ENCODE results near the gene MUC4.

Gene MUC4

DNA sequence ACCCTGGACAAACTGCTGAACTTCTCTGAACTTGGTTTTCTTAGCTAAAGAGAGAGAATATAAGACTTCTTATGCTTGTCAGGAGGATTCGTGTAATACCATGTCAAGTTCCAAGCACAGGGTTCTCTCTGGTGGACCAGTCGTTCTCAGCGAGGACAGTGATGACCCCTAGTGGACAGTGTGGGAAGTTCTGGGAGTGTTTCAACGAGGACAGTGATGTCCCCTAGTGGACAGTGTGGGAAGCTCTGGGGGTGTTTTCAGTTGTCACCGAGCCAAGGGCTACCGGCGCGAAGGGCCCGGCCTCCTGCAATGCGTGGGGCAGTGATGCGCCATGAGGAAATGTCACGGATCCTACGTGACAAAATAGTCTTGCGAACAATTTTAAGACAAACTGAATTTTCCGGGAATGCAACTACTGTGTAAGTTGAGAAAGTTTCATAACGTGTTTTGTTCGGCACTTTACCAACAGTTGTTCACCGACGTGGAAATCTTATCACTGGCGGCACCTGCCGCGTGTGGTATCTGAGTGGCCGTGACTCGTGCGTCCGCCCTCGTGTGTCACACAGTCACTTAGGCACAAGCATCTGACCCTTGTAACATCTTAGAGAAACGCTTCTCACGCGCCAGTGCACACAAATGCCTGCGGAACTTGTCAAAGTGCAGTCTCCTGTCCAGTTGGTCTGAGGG, 39.3 kb upstream of the MUC4 start:
- no peak overlapping the region for H3K9ac ChIP-seq (ENCODE audit: low read depth, low read length)
- H3K9me3 ChIP-seq (ENCODE audit: control insufficient read depth, insufficient read depth, low read length), result no peaks in the 10 kb centered on the region
- H3K4me3 ChIP-seq (ENCODE audit: low read depth, low read length), result no peak overlapping the region
- H3K4me1 ChIP-seq (ENCODE audit: control insufficient read depth, insufficient read depth, low read length), result no peaks in the 10 kb centered on the region
- H3K27me3 ChIP-seq (ENCODE audit: control insufficient read depth, insufficient read depth, low read length), result no peaks in the 10 kb centered on the region
- H3K36me3 ChIP-seq (ENCODE audit: control insufficient read depth, insufficient read depth, low read length), result no peaks in the 10 kb centered on the region

DNA sequence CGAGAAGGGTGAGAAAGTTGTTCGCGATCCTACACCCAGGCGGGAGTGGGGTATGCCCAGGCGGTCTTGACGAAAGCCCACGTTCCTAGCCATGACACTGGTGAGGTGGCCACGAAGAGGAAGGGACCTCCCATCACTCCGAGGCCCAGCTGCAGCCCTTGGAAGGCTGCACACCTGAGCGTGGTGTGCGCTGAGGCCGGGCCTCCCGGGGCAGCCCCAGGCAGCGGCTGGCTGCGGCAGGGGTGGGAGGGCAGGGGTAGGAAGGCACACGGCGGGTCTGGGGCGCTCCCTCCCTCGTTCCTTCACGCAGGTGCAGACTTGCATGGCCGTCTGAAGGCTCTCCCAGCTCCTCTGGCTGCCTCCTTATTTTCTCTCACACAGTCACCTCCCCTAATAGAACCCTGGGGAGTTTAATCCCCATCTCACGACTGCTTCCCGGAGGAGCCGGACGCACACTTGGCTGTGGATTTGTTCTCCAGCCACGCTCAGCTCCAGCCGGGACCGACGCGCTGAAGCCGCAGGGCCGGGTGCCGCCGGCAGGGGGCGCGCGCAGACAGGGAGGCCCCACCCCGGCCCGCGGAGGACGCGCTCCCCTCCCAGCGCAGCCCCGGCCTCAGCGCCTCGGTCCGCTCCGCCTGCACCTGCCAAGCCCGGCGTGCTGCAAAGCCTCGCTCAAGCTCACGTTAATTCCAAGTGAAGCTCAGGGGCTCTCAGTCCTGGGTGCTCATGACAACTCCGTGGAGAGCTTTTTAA, 37.8 kb upstream of the MUC4 start:
- no peaks in the 10 kb centered on the region for H3K4me1 ChIP-seq (ENCODE audit: control insufficient read depth, insufficient read depth, low read length)
- no peaks in the 10 kb centered on the region for H3K9me3 ChIP-seq (ENCODE audit: control insufficient read depth, insufficient read depth, low read length)
- H3K9ac ChIP-seq (ENCODE audit: low read depth, low read length), result no peak overlapping the region
- no peaks in the 10 kb centered on the region for H3K27me3 ChIP-seq (ENCODE audit: control insufficient read depth, insufficient read depth, low read length)
- H3K4me3 ChIP-seq (ENCODE audit: low read depth, low read length), result no peak overlapping the region
- H3K36me3 ChIP-seq (ENCODE audit: control insufficient read depth, insufficient read depth, low read length), result no peaks in the 10 kb centered on the region

DNA sequence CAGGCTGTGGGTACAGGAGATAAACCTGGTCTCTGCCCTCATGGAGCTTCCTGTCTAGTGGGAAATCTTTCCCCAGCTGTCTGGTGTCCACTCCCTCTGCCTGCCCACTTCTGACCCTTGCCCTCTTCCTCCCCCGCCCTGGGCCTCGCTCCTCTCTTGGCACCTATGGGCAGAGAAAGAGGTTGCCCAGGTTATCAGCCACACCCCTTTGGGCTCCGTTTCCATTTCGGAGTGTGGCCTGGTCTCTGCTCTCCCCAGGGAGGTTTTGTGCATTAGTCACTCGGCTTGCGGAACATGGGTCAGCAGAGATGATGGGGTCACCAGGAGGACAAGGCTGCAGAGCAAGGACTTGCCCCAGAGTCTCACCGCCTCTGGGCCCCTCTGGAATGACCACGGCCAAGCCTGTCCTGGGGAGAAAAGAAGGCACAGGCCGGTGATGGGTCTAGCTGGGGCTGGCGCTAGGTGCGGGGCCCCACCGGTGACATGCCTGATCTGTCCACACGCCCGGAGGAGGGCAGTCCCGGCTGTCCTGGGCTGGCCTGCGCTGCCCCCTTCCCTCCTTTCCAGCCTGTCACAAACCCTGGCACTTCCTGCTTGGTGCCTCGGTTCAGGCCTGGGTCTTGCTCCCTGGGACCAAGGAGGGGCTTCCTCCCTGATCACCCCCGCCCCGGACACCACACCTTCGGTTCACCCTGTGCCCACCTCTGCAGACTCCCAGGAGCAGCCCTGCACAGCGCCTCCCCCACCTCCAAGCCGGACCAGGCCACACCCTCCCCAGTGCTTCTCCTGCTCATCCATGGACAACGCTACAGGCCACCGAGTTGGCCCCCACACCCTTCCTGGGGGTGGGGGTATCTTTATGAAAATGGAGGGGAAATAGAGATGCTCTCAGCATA, 35.6 kb upstream of the MUC4 start:
- H3K4me1 ChIP-seq (ENCODE audit: control insufficient read depth, insufficient read depth, low read length), result no peaks in the 10 kb centered on the region
- no peak overlapping the region for H3K4me3 ChIP-seq (ENCODE audit: low read depth, low read length)
- H3K36me3 ChIP-seq (ENCODE audit: control insufficient read depth, insufficient read depth, low read length), result no peaks in the 10 kb centered on the region
- no peaks in the 10 kb centered on the region for H3K27me3 ChIP-seq (ENCODE audit: control insufficient read depth, insufficient read depth, low read length)
- H3K9ac ChIP-seq (ENCODE audit: low read depth, low read length), result no peak overlapping the region
- H3K9me3 ChIP-seq (ENCODE audit: control insufficient read depth, insufficient read depth, low read length), result no peaks in the 10 kb centered on the region

DNA sequence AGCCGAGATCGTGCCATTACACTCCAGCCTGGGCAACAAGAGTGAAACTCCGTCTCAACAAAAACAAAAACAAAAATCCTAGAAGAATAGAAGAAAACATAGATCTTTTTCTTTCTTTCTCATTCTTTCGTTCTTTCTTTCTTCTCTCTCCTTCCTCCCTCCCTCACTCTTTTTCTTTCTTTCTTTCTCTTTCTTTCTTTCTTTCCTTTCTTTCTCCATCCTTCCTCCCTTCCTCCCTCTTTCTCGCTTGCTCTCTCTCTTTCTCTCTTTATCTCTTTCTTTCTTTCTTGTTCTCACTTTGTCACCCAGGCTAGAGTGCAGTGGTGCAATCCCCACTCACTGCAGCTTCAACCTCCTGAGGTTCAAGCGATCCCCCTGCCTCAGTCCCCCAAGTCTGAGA, 33.8 kb upstream of the MUC4 start:
- Histone ChIP-seq H3K4me1 (ENCODE audit: control insufficient read depth, insufficient read depth, low read length) (no peaks in the 10 kb centered on the region), H3K4me3 (ENCODE audit: low read depth, low read length) (no peak overlapping the region), H3K9ac (ENCODE audit: low read depth, low read length) (no peak overlapping the region), H3K36me3 (ENCODE audit: control insufficient read depth, insufficient read depth, low read length) (no peaks in the 10 kb centered on the region), H3K27me3 (ENCODE audit: control insufficient read depth, insufficient read depth, low read length) (no peaks in the 10 kb centered on the region), H3K9me3 (ENCODE audit: control insufficient read depth, insufficient read depth, low read length) (no peaks in the 10 kb centered on the region)

DNA sequence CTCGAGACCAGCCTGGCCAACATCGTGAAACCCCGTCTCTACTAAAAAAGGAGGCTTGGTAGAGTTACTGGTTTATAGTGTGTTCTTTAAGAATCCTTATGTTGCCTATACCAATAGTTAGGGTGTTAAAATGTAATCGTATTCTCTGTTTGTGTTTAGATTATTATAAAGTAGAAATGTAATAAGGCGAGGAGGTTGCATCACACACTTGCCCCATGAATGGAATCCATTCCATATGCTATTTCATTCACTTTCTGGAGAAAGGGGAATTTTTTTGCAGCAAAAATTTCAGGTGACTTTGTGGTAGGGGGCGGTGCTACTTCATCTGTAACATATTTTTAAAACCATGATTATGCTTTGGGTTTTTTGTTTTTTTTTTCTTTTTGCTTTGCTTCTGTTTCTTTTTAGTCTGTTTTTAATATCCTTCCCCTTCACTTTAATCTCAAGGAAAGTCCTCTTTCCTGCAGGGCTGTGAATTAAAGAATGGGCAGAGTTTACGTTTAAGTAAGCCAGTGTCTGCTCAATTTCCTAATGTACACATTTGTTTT, 33.0 kb upstream of the MUC4 start:
- Histone ChIP-seq H3K36me3 (ENCODE audit: control insufficient read depth, insufficient read depth, low read length) (no peaks in the 10 kb centered on the region), H3K9ac (ENCODE audit: low read depth, low read length) (no peak overlapping the region), H3K27me3 (ENCODE audit: control insufficient read depth, insufficient read depth, low read length) (no peaks in the 10 kb centered on the region), H3K4me1 (ENCODE audit: control insufficient read depth, insufficient read depth, low read length) (peaks cover 2% of the 10 kb centered on the region), H3K4me3 (ENCODE audit: low read depth, low read length) (no peak overlapping the region), H3K9me3 (ENCODE audit: control insufficient read depth, insufficient read depth, low read length) (no peaks in the 10 kb centered on the region)

DNA sequence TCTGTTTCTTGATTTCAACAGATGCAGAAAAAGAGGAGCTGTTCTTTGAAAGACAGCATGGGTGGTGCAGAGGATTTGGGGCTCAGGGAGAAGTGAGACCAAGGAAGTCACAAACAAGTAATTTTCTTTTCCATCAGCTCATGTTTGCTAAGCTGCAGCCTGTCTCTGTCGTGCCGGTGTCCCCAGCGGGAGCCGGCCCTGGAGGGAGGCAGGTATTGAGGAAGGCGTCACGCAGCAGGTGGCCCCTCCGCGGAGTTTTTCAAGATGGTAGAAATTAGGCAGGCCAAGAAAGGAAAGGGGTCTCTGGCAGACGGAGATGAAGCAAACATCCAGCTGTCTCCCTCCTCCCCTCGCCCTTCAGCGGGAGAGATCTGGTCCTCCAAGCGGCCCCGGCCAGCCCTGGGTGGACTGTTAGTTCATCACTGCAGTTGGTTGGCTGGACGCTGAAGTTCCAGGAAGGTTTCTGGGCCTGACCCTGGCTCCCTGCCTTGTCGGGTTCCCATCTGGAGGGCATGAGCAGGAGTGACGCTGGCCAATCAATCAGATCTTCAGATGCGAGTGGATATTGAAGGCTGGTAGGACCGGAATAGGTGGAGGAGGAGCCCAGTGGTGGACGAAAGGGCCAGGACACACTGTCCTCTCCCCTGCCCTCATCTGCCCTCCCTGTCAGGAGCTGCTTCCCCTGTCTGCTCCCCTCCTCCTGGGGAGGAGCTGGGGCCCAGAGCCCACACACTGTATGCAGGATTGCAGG, 27.7 kb upstream of the MUC4 start:
- no peak overlapping the region for H3K9ac ChIP-seq (ENCODE audit: low read depth, low read length)

DNA sequence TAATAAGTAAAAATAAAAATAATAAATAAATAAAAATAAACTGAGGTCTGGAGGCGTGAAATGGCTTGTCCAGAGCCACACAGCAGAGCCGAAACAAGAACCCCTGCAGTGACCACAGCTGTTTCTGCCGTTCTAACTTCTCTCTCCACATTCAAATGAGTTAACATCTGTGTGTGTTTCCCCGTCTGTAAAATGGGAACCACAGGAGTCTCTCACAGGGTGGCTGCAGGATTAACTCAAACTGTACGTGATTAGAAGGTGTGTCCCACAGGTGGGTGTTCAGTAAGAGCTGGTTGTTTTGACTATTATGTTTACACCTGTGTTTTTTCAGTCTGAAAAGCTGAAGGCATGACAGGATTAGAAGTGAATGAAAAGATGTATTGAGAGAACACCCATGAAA, 27.0 kb upstream of the MUC4 start:
- Histone ChIP-seq H3K36me3 (ENCODE audit: control insufficient read depth, insufficient read depth, low read length) (no peaks in the 10 kb centered on the region), H3K4me1 (ENCODE audit: control insufficient read depth, insufficient read depth, low read length) (peaks cover 7% of the 10 kb centered on the region), H3K27me3 (ENCODE audit: control insufficient read depth, insufficient read depth, low read length) (no peaks in the 10 kb centered on the region), H3K9me3 (ENCODE audit: control insufficient read depth, insufficient read depth, low read length) (no peaks in the 10 kb centered on the region), H3K4me3 (ENCODE audit: low read depth, low read length) (no peak overlapping the region), H3K9ac (ENCODE audit: low read depth, low read length) (no peak overlapping the region)

More for the DNA sequence above, 27.7 kb upstream of the MUC4 start:
- H3K27me3 ChIP-seq (ENCODE audit: control insufficient read depth, insufficient read depth, low read length), result no peaks in the 10 kb centered on the region
- no peak overlapping the region for H3K4me3 ChIP-seq (ENCODE audit: low read depth, low read length)
- H3K9me3 ChIP-seq (ENCODE audit: control insufficient read depth, insufficient read depth, low read length), result no peaks in the 10 kb centered on the region
- peaks cover 7% of the 10 kb centered on the region for H3K4me1 ChIP-seq (ENCODE audit: control insufficient read depth, insufficient read depth, low read length)
- H3K36me3 ChIP-seq (ENCODE audit: control insufficient read depth, insufficient read depth, low read length), result no peaks in the 10 kb centered on the region

DNA sequence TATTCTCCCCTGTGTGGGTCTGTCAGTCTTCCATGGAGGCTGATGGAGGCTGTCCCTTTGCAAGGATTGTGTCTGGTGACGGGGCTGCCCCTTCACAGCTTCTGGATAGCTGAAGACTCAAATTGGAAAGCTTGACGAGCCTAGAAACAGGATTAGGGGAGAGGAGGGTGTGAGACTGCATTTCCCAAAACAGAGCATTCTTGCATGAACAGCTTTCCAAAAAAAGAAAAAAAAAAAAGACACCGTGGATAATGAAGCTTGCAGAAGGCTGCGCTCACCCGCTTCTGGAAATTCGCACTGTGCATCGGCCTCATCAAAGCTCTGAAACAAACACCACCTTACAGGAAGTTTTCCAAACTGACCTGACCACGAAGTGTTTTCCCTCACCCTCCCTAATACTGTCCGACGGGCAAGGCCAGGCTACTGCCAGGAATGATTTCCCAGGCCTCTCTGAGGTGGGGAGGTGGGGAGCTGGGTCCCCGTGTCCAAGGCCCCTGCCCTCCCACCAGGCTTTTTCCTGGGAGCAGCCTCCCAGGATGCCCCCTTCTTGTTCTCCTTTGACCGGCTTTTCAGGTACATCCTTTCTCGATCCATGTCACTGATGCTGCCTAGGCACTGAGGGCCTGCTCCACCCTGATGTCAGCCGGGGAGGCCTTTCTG, 24.9 kb upstream of the MUC4 start:
- Histone ChIP-seq H3K9me3 (ENCODE audit: control insufficient read depth, insufficient read depth, low read length) (no peaks in the 10 kb centered on the region), H3K36me3 (ENCODE audit: control insufficient read depth, insufficient read depth, low read length) (no peaks in the 10 kb centered on the region), H3K27me3 (ENCODE audit: control insufficient read depth, insufficient read depth, low read length) (no peaks in the 10 kb centered on the region), H3K9ac (ENCODE audit: low read depth, low read length) (no peak overlapping the region), H3K4me1 (ENCODE audit: control insufficient read depth, insufficient read depth, low read length) (peaks cover 7% of the 10 kb centered on the region), H3K4me3 (ENCODE audit: low read depth, low read length) (no peak overlapping the region)

DNA sequence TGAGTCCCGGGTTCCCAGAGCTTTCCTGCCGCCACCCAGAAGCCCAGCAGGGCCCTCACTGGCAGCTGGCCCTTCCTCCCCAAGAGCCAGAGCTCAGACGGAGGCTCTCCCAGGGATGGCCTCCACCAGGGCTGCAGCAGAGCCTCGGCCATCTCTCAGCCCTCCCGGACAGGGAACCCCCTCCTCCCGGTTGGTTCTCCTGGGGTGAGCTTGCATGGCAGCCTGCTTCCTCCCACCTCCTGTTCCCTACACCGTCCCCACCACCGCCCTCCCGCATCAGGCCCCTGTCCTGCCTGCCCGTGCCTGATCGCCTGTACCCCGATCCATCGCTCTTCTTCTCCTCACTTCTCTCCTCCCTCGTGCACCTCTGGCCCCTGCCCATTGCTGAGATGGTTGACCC, 24.1 kb upstream of the MUC4 start:
- Histone ChIP-seq H3K4me1 (ENCODE audit: control insufficient read depth, insufficient read depth, low read length) (peaks cover 7% of the 10 kb centered on the region), H3K4me3 (ENCODE audit: low read depth, low read length) (no peak overlapping the region), H3K27me3 (ENCODE audit: control insufficient read depth, insufficient read depth, low read length) (no peaks in the 10 kb centered on the region), H3K36me3 (ENCODE audit: control insufficient read depth, insufficient read depth, low read length) (no peaks in the 10 kb centered on the region), H3K9ac (ENCODE audit: low read depth, low read length) (no peak overlapping the region), H3K9me3 (ENCODE audit: control insufficient read depth, insufficient read depth, low read length) (no peaks in the 10 kb centered on the region)

DNA sequence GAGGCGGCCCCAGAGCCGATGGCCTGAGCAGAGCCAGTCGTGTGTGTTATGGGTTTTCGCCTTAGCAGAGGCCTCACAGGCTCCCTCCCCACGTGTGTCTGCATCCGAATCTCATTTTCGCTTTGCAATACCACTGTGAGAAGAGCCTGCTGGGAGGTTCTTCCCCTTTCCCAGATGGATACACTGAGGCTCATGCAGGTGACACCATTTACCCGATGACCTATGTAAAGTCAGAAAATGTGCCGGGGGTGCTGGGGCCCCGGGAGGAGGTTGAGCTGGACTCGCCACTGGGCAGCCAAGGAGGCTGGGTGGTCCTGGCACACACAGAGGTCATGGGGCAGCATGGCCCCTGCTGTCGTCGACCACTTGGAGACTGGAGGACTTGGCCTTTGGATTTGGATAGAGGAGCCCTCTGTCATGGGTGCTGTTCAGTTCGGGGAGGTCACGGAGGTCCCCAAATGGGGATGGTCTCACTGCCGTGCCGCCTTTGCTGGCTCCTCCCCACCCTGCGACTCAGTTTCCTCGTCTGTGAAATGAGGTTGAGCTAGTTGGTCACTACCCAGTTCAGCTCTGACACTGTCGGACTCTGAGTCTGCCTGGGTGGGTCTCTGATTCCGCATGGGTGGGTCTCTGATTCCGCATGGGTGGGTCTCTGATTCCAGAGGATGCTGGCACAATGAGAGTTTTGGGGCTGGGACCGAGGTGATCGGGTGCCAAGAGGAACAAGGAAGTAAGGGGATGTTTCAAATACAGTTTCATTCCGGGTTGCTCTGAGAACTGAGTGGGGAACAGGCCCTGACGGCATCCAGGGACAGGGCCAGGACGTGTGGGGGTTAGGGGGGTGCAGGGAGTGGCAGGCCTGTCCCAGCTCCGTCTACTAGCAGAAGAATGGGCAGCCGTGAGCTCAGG, 23.2 kb upstream of the MUC4 start:
- Histone ChIP-seq H3K9me3 (ENCODE audit: control insufficient read depth, insufficient read depth, low read length) (no peaks in the 10 kb centered on the region), H3K4me1 (ENCODE audit: control insufficient read depth, insufficient read depth, low read length) (peaks cover 7% of the 10 kb centered on the region), H3K4me3 (ENCODE audit: low read depth, low read length) (no peak overlapping the region), H3K9ac (ENCODE audit: low read depth, low read length) (no peak overlapping the region), H3K27me3 (ENCODE audit: control insufficient read depth, insufficient read depth, low read length) (no peaks in the 10 kb centered on the region), H3K36me3 (ENCODE audit: control insufficient read depth, insufficient read depth, low read length) (no peaks in the 10 kb centered on the region)
